Middle frontal gyrus (tissue), 1 donor: ENCODE data around the gene MICA.
A peak's percentile ranks its signal among the peaks of the same experiment; 100 is the strongest.
"Not testable (repeated sequence)": the region's sequence is repeated elsewhere in the genome, so short reads cannot be mapped to it uniquely, and the experiment has no call there.

Experiments
- DNase-seq: peaks from one replicate; pipeline ENCODE4 v3.0.0-alpha.2; 2015; ENCODE audit warnings: low spot score; ENCODE audit errors: extremely low spot score

Gene MICA

DNA sequence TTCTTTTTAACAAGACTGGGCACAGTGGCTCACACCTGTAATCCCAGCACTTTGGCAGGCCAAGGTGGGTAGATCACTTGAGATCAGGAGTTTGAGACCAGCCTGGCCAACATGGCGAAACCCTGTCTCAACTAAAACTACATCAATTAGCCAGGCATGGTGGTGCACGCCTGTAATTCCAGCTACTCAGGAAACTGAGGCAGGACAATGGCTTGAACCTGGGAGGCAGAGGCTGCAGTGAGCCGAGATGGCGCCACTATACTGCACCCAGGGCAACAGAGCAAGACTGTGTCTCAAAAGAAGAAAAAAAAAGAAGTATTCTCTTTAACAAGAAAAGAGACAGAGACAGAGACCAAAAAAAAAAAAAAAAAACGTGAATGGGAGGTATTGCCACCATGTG lies 56.5 kb downstream of the MICA start:
- not testable (repeated sequence) for DNase-seq

DNA sequence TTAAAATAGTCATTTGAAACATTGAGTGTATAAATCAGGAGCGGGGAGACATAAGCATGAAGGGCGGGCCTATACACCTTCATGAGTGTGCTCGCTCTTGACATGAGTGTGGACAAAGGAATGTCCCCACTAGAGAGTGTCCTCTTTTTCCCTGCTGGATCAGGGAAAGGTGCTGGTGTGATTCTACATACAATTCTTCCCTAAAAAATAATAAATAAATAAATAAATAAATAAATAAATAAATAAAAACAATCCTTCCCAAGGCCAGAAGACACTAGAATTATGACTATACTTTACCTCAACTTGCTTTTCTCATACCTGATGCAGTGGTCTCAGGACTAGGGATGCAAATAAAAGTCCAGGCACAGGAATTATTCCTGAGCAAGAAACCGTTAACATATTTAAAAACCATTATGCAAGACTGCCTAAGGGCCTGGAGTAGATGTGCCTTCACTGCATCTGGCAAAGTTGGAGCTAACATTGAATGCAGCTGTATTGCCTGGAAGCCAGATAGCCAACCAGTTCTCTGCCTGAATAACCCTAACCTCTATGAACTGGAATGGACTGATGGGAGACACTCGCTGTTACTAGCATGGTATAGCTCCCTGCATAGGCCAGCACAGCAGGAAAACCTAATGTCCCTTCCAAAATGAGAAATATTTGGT lies 57.1 kb downstream of the MICA start:
- no peak for DNase-seq

DNA sequence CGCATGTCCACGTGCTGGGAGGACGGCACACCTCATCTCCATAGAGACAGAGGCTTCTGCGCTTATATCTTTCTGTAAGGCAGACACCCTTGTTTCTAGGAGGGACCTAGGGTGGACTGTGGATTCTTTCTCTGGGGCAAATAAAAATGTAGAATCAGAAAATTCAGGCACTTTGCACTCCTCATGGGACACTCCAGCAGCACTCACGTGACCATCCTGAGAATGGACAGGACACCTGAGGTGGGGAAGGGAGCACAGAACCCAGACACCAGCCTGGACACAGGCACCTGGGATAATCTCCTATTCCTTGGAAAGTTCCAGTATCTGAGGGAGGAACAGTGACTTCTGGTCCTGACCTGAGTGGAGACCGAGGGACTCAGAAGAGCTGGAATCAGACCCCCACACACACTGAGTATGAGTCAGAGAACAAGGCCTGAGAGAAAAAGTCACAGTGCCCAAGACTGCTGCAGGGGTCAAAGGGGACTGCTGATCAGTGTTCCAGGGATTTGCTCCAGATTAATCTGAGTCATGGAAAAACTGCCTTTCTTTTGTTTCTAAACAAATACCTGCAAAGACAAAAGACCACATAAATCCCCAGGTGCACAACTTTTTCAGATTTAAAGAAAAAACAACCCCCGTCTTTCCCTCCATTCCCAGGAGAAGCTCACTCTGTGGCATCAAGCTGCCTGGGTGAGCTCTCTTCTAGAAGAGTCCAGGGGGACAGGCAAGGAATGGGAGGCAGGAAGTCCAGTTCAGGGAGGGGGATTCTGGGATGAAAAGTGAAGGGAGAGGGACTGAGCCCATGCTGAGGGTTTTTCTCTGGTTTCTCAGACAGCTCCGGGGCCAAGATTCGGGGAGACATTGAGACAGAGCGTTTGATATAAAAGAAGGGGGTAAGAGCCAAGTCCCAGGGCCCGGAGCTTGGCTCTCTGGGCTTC lies 58.9 kb downstream of the MICA start:
- DNase-seq = no peak

DNA sequence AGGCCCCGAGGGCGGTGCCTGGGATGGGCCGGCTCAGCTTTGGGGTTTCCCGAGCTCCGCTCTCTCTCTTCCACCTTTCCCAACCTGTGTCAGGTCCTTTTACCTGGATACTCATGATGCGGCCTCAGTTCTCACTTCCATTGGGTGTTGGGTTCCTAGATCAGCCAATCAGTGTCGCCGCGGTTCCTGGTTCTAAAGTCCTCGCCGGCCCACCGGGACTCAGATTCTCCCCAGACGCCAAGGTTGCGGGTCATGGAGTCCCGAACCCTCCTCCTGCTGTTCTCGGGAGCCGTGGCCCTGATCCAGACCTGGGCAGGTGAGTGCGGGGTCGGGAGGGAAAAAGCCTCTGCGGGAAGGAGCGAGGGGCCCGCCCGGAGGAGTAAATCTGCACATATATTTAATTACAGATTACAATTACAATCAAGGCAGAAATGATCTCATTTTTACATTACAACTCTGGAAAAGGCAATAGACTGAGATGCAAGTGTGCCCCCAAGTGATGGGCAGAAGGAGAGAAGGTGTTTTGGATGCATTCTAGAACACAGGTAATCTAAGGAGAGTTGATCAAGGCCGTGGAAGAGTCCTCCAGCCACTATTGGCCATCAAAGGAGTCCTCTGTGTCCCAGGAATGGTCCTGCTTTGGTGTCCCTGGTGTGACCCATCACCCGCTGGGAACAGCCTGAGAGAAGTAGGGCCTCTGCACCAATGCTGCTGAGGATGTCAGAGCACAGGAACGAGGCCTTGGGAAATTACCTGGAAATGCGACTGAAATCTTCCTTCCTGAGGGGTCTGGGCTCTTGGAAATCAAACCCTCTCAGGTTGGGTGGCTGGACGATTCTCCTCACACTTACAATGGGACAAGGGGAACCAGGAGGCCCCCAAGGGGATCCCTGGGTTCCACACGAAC lies 59.8 kb downstream of the MICA start:
- DNase-seq = peak; percentile 53

DNA sequence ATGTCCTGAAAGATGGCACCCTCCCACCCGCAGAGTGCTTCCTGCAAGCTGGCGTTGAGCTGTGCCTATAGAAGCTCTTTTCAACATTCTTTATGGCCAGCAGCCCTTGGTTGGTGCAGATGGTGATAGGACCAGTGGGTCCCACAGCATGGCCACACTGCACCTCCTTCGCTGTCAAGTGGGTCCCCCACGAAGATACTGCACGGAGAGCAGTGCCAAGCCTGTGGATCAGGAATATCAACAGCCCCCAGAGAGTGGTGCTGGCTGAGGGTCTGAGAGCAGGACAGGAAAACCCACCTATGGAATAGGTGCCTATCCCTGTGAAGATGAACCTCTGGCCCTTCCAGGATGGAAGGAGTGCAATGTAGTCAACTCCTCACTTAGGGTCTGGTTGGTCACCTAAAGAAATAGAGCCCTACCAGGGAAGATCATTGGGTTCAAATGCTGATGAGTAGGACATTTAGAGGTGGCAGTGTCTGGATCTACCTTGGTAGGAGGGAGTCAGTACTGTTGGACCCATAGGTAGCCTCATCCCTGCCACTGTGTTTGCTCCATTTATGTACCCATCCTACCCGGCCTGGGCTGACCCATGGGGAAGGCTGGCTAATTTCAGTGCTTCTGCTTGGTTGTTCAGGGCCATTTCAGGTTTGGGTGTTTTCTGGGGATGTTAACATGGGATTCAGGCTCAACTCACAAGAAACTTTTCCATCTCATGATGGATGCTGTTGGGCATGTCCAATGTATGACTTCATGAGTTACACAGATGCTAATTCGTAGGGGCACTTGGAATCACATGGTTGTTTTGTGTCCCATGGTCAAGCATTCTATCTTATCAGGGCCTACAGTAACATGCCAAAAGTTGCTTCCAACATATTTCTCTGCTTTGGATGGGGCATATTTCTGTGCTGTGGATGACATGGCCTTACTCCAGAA lies 61.1 kb downstream of the MICA start:
- DNase-seq = no peak
